Fibroblast of peridontal ligament (primary cell): ENCODE data around the gene FNBP1L.

Experiments
- DNase-seq: peaks from one replicate; pipeline ENCODE4 v3.0.0-alpha.2; 2010; ENCODE audit errors: extremely low read depth

Gene FNBP1L

DNA sequence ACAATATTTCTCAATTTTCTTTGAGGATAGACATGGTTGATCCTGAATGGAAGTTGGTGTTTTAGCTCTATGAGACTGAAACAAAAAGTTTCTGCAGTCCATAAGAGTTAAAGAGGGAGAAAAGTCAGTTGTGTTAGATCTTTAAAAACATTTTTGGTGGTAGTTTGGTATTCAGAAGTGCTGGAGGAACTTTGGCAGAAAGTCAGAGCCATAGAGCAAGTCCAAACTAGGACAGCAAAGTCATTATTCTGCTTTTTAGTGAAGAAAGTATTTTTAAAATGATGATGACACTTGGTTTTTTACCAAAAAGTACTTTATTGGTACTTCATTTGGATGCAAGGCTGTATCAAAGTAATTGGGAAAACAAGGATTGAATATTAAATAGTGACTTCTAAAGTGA, 41.8 kb downstream of the FNBP1L start:
- DNase-seq = peak; percentile 1

DNA sequence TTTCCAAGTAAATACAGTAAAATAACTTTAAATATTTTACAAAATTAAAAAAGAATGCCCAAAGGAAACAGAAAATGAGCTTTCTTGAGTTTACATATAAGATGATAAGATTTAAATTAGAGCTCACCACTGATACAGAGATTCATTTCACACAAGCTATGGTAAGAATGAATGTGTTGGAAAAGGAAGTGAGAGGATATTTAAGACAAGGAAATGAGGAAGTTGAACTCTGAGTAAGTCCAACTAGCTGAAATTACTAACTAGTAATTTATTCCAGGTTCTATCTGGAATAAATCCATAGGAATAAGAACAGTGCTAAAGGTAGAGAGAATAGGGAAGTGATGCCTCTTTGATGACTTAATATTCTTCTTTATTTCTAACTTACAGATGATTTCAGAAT, 42.4 kb downstream of the FNBP1L start:
- DNase-seq = no peak

DNA sequence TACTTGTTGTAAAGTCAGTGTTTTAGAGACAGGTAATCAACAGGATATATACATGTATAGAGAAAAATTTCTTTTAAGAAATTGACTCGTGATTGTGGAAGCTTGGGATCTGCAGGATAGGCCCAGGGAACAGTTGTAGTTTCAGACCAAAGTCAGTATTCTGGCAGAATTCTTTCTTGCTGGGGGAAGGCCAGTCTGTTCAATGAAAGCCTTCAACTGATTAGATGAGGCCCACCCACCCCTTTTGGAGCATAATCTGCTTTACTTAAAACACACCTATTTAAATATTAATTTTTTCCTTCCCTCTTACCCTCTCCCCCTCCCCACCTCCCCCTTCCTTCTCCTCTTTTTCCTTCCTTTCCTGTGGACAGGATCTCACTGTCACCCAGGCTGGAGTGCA, 48.0 kb downstream of the FNBP1L start:
- DNase-seq = no peak

DNA sequence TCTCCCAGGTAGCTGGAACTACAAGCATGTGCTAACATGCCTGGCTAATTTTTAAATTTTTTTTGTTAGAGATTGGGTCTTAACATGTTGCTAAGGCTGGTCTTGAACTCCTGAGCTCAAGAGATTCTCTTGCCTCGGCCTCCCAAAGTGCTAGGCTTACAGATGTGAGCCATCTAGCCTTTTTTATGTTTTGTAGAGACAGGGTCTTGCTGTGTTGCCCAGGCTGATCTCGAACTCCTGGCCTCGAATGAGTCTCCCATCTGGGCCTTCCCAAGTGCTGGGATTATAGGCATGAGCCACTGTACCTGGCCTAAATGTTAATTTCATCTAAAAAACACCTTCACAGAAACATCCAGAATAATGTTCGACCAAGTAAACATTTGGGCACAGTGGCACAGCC, 48.6 kb downstream of the FNBP1L start:
- DNase-seq = no peak

DNA sequence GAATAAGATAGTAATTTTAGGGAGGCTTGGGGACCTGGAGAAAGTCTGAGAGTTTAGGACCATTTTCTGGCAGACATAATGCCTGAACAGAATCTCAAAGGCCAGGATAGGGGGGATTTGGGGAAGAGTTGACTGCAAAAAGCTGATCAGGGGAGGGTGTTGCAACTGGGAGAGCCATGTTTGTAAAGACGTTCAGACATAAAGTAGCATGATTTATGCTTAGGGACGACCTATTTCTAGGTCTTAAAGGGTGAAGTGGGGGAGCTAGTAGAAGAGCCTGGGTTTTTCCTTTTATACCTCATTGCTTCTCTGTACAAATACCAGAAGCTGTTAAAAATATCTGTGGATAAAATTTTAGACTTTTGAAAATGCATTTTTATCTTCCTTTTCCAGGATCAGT, 51.2 kb downstream of the FNBP1L start:
- DNase-seq = no peak

GRCh38 chr1:93499533-93499932, 51.6 kb downstream of the FNBP1L start:
- DNase-seq = no peak

DNA sequence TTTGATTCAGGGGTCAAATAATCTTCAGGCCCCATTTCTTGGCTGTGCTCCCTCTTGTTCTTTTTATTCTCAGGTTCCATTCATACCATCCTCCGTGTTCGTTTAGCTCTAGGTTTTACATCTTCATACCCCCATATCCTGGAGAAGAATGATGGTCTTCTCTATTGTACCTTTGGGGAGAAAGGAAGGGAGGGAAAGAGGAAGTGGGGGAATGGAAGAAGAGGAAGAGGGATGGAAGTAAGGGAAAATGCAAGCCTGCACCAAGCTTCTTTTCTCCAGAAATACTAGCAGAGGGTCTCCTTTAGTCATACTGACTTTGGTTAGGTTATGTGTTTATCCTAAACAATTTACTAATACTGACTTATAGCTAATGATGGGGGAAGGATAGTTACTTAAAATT, 52.4 kb downstream of the FNBP1L start:
- DNase-seq = no peak

GRCh38 chr1:93501399-93501798, 53.5 kb downstream of the FNBP1L start:
- no peak for DNase-seq

DNA sequence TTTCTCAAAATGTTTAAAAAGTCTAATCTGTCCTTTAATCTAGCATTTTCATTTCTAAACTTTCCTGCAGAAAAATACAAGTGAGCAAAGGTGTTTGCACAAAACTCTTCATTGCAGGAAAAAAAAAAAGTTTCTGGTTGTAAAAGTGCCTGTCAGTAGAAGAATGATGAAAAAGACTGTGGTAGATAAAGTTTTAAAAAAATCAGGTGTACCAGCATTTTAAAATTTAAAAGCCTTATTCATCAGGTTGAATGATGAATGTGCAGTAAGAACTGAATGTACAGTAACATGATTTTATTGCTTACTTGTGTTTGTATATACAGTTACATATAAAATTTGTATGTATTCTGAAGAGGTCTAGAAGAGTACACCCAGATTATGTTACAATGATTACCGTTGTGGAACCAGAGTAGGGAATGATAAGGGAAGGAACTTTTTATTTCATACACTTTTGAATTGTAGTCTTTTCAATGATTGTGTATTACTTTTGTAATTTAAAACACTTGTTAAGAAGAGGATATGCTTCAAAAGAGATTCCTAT, 54.0 kb downstream of the FNBP1L start:
- DNase-seq = no peak

- DNase-seq = no peak
Observed at GRCh38 chr1:93502571-93502970, 54.7 kb downstream of the FNBP1L start.

DNA sequence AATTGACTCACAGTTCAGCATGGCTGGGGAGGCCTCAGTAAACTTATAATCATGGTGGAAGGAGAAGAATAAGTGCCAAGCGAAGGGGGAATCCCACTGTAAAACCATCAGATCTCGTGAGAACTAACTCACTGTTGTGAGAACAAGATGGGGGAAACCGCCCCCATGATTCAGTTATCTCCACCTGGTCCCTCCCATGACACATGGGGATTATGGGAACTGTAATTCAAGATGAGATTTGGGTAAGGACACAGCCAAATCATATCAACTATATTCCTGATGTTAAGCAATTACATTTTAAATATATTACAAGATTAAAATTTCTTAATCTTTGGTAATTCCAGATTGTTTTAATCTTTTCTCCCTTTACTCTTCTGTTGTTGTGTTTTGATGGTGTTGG, 55.2 kb downstream of the FNBP1L start:
- no peak for DNase-seq

- DNase-seq = no peak
Observed at GRCh38 chr1:93503816-93504215, 55.9 kb downstream of the FNBP1L start.

GRCh38 chr1:93504247-93505033, 56.5 kb downstream of the FNBP1L start:
- no peak for DNase-seq

GRCh38 chr1:93506126-93506525, 58.2 kb downstream of the FNBP1L start:
- DNase-seq = no peak

GRCh38 chr1:93516164-93516563, 68.2 kb downstream of the FNBP1L start:
- DNase-seq = no peak

GRCh38 chr1:93518516-93518915, 70.6 kb downstream of the FNBP1L start:
- DNase-seq = no peak

GRCh38 chr1:93519199-93519829, 71.4 kb downstream of the FNBP1L start:
- DNase-seq = no peak

GRCh38 chr1:93521618-93522017, 73.7 kb downstream of the FNBP1L start:
- no peak for DNase-seq

- no peak for DNase-seq
Observed at GRCh38 chr1:93522721-93523120, 74.8 kb downstream of the FNBP1L start.

- no peak for DNase-seq
Observed at GRCh38 chr1:93525431-93525830, 77.5 kb downstream of the FNBP1L start.

DNA sequence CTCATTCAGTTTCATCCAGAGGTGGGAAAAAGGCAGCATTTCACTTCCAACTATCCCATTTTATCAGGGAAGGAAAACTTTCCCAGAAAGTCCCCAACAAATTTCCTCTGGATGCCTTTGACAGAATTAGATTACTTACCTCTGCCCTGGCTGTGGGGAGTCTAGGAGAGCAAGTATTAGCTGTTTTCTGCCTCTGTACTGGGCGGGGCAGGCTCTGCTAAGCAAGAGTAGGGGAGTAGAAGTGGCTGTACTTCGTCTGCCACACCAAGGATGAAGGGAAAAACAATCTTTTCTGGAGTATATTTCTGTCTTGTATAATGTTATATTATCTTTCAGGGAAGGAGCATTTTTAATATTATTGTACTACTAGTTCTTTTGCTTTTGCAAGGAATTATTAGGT, 78.5 kb downstream of the FNBP1L start:
- no peak for DNase-seq

DNA sequence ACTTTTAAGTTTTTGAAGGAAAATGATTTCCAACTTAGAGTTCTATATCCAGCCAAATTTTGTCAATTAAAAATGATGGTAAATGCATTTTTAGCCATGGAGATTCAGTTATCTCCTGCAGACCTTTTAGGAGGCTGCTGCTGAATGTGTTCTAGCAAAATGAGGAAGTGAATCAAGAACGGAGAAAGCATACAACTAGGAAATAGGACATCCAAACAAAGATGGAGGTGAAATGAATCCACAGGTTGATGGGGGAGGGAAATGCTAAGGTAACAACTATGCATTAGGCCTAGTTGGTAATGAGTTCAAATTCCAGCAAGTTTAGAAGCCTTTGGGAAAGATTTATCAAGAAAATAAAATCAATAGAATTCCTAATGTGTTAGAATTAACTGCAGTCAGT, 80.5 kb downstream of the FNBP1L start:
- DNase-seq = no peak

DNA sequence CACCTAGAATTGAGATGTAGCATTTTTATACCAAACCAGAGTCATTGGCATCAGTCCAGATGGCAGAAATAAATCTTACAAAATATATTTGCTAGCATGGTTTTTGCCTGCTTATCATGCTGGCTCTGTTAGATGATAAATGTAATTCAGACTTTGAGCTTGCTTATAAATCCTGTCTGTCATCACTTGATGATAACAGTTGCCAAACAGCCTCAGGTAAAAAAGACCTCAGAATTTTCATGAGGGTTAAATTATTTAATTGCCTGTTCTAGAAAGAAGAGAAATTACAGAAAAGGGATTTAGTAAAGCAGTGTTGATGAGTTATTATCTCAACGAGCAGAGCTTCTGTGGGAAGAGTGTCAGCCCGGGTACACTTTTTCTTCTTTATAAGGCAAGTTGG, 83.3 kb downstream of the FNBP1L start:
- no peak for DNase-seq
